GM08714 (cell line): ENCODE data around the gene HPCA.

Experiments used
- H3K4me3 ChIP-seq: fragments of 200-500 bp; sonication (Bioruptor generic); 2 replicates; pipeline ENCODE4 v1.5.1; 2014; ENCODE audit warnings: mild to moderate bottlenecking, low read length, inconsistent platforms
- ZNF274 ChIP-seq: IDR thresholded peaks from 2 replicates; pipeline ENCODE4 v1.6.1; 2012; ENCODE audit warnings: mild to moderate bottlenecking, low read depth, low read length

The HPCA gene

DNA sequence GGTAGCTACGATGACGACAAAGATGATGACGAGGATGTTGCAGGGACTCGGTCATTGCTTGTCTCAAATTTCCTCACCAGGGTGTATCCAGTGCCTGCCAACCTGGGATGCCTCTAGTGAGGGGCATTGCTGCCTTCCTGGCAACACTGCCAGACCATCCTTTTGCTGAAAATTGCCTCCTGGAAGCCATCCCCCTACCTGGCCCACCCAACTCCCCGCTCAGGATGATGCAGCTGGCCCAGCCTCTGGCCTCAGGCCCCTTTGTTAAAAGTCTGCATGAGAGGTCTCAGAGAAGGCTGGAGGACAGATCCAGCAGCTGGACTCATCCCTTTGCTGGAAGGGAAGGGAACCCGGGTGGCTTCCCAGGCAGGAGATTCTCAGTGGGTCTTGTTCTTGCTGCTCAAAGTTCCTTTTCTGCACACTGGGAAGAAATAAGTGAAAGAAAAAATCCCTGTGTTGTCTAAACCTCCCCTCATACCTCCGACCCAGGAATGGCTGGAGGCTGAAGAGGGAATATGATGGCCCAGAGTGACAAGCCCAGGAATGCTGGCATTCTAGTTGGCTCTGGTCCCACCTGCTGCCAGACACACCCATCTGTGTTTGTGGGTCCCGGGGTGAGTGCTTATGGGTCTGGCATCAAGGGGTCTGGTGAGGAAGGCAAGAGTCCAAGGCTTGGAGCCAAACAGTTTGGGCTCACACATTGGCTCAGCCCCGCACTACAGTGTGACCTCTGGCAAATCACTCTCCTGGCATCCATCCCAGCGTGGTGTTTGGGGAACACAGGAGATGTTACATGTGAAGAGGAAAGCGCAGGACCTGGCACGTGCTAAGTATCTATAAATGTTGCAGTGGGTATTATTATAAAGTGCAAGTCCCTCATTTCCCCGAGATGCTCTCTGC is 8.8 kb upstream of the HPCA start:
- no peak overlapping the region for H3K4me3 ChIP-seq
- no peak for TF ChIP-seq ZNF274

GRCh38 chr1:32878183-32878582 is 8.1 kb upstream of the HPCA start:
- no peak for TF ChIP-seq ZNF274
- H3K4me3 ChIP-seq, result no peak overlapping the region

- H3K4me3 ChIP-seq, result no peak overlapping the region
- TF ChIP-seq ZNF274, result no peak
These were observed 7.7 kb upstream of the HPCA start for GRCh38 chr1:32878637-32879041.

DNA sequence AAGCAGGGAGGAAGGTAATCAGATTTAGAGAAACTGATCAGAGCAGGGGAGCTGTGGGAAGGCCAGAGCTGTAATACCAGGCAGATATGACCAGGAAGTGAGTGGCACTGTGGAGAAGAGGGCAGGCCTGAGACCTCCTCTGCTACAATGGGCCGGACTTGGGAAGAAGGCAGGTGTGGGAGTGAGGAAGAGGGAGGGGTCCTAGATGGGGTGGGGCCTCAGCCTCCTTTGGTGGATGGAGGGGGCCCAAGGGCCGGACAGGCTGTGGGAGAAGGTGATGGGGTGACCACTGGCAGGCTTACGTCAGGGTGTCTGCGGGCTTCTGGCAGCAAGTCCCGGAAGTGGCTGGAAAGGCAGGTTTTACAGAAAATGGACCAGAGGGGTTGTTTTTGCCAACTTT is 5.0 kb upstream of the HPCA start:
- no peak overlapping the region for H3K4me3 ChIP-seq
- TF ChIP-seq ZNF274, result no peak

GRCh38 chr1:32881871-32882850 is 4.1 kb upstream of the HPCA start:
- no peak for TF ChIP-seq ZNF274
- no peak overlapping the region for H3K4me3 ChIP-seq

DNA sequence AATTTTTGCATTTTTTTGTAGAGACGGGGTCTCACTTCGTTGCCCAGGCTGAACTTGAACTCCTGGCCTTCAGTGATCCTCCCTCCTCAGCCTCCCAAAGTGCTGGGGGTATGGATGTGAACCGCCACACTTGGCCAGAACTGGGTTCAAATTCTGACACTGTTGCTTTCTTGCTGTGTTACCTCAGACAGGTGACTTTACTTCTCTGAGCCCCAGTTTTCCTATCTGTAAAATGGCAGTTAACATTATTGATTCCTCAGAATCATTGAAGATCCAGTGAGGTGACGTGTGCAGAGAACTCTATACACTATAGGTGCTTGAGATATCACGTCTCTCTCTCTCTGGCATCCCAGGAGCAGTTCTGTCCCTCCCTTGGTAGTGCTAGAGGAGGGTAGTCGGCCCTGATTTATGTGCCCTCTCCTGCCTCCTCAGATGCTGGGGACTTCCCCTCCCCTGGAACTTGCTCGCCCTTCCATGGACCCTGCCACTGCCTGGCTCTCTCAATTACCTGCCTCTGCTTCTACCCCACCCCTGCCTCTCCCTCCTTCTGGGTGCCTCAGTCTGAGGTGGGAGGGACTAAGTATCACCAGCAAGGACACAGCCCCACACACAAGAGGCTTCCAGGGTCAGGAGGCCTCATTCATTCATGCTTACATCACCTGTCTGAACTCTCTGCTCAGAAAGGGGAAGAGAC is 2.8 kb upstream of the HPCA start:
- no peak overlapping the region for H3K4me3 ChIP-seq
- TF ChIP-seq ZNF274, result no peak

DNA sequence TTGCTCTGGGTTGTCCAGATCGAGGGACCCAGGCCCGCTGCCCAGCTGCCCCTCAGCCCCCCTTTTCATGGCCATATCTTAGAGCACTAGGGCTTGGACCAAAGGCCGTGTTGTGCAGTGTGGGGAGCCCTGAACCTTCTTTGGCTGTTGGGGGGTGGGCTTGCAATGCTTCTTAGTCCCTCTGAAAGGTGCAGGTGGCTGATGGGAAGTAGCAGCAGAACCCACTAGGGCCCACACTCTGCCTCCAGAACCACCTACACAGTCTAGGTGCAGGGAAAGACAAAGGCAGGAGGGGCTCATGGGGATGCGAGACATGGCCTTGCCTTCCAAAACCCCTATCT is 2.3 kb upstream of the HPCA start:
- no peak for TF ChIP-seq ZNF274

GRCh38 chr1:32884726-32885125 is 1.6 kb upstream of the HPCA start:
- H3K4me3 ChIP-seq, result no peak overlapping the region
- TF ChIP-seq ZNF274, result no peak

More for the DNA sequence above, 2.3 kb upstream of the HPCA start:
- H3K4me3 ChIP-seq, result no peak overlapping the region

- no peak for TF ChIP-seq ZNF274
- H3K4me3 ChIP-seq, result no peak overlapping the region
These were observed 651 bp upstream of the HPCA start for GRCh38 chr1:32885676-32886003.

GRCh38 chr1:32886828-32887414 is 630 bp downstream of the HPCA start:
- no peak for TF ChIP-seq ZNF274
- H3K4me3 ChIP-seq, result no peak overlapping the region

DNA sequence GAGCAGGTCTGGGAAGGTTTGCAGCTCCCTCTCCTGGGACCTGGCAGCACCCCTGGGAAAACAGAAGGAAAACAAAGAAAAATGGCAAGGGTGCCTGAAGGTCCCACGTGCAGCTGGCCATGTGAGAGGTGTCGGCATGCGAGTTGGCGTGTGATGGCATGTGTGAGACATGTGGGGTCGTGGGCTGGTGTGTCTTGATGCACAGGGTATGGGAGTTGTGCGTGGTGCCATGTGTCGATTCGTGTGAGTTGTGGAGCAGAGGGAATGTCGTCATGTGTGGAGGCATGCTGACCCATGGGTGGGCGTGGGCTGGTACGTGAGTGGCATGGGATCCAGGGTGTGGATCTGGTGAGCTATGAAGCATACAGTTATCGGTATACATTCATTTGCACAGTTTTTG is 1.3 kb downstream of the HPCA start:
- no peak overlapping the region for H3K4me3 ChIP-seq
- no peak for TF ChIP-seq ZNF274

- no peak for TF ChIP-seq ZNF274
- no peak overlapping the region for H3K4me3 ChIP-seq
These were observed 1.8 kb downstream of the HPCA start for GRCh38 chr1:32888134-32888533.

GRCh38 chr1:32888677-32889420 is 2.6 kb downstream of the HPCA start:
- no peak for TF ChIP-seq ZNF274

More at GRCh38 chr1:32888677-32889420, 2.6 kb downstream of the HPCA start:
- no peak overlapping the region for H3K4me3 ChIP-seq
